IMR-90 (cell line): ENCODE data around the gene RNF14. TPM values are rescaled to one million over a fixed set of nuclear protein-coding genes. Genes with fewer than 3 reads are reported as not detected.

Experiments used
- ATAC-seq: fragments of 200-7000 bp; cut with Tn5 transposase; 2 replicates; pipeline ENCODE4 v1.9.1; 2020; ENCODE audit warnings: low read depth, mild to moderate bottlenecking, moderate library complexity
- BruUV-seq: library from RNA; stranded (reverse); fragments of 400-500 nt; replicated peaks from 2 replicates; lab custom pipeline; 2021; lab: Mats Ljungman, UMichigan
- CTCF ChIA-PET: fragments of 300-600 bp; formaldehyde crosslinking; extraction: SDS; loops from one replicate; lab custom pipeline; 2021; ENCODE audit warnings: antibody characterized with exemption; lab: Yijun Ruan, JAX
- POLR2A ChIA-PET: fragments of 300-600 bp; sonication (Branson Sonifier 250); formaldehyde crosslinking; loops from one replicate; lab custom pipeline; 2022; ENCODE audit warnings: antibody characterized with exemption; ENCODE audit not compliant: unreplicated experiment; lab: Charles Lee
- DNase-seq: peaks from one replicate; pipeline ENCODE4 v3.0.0; 2013
- H2AFZ ChIP-seq: replicated peaks from 2 replicates; pipeline ENCODE3; 2013; ENCODE audit warnings: low read length, mild to moderate bottlenecking; ENCODE audit not compliant: poor library complexity
- H2AK5ac ChIP-seq: 2 replicates; pipeline ENCODE4 v1.6.1; 2013; ENCODE audit warnings: low read depth, low read length, inconsistent platforms
- H2AK9ac ChIP-seq: replicated peaks from 2 replicates; pipeline ENCODE3; 2013; ENCODE audit warnings: mild to moderate bottlenecking, low read depth, low read length, moderate library complexity; ENCODE audit not compliant: poor library complexity
- H2BK120ac ChIP-seq: 2 replicates; pipeline ENCODE4 v1.6.1; 2013; ENCODE audit warnings: low read depth, low read length, inconsistent platforms
- H2BK15ac ChIP-seq: 3 replicates; pipeline ENCODE4 v1.6.1; 2013; ENCODE audit warnings: low read depth, low read length, inconsistent platforms
- H2BK20ac ChIP-seq: 2 replicates; pipeline ENCODE4 v1.6.1; 2013; ENCODE audit warnings: low read depth, mild to moderate bottlenecking, inconsistent platforms, low read length, moderate library complexity
- H2BK5ac ChIP-seq: 2 replicates; pipeline ENCODE4 v1.6.1; 2013; ENCODE audit warnings: mild to moderate bottlenecking, low read depth, low read length, inconsistent platforms; ENCODE audit not compliant: poor library complexity, severe bottlenecking
- H3K14ac ChIP-seq: replicated peaks from 2 replicates; pipeline ENCODE4 v1.6.1; 2013; ENCODE audit warnings: low read depth, low read length, inconsistent platforms
- H3K18ac ChIP-seq: 2 replicates; pipeline ENCODE4 v1.6.1; 2013; ENCODE audit warnings: low read depth, low read length, control low read depth
- H3K23ac ChIP-seq: 2 replicates; pipeline ENCODE4 v1.6.1; 2013; ENCODE audit warnings: low read depth, low read length, inconsistent platforms
- H3K27ac ChIP-seq: 2 replicates; pipeline ENCODE4 v1.5.1; 2013; ENCODE audit warnings: mild to moderate bottlenecking, control low read depth, low read length; ENCODE audit not compliant: insufficient read depth
- H3K27me3 ChIP-seq: 2 replicates; pipeline ENCODE4 v1.6.1; 2013; ENCODE audit warnings: low read length; ENCODE audit not compliant: control insufficient read depth, insufficient read depth
- H3K36me3 ChIP-seq: 2 replicates; pipeline ENCODE4 v1.6.1; 2013; ENCODE audit warnings: low read length, mixed read lengths; ENCODE audit not compliant: control insufficient read depth, insufficient read depth
- H3K4ac ChIP-seq: 2 replicates; pipeline ENCODE4 v1.6.1; 2013; ENCODE audit warnings: low read depth, low read length, inconsistent platforms
- H3K4me1 ChIP-seq: 2 replicates; pipeline ENCODE4 v1.6.1; 2013; ENCODE audit warnings: low read length, mixed read lengths; ENCODE audit not compliant: control insufficient read depth, insufficient read depth
- H3K4me2 ChIP-seq: 2 replicates; pipeline ENCODE4 v1.6.1; 2013; ENCODE audit warnings: low read depth, mild to moderate bottlenecking, control low read depth, low read length, moderate library complexity
- H3K4me3 ChIP-seq: 2 replicates; pipeline ENCODE4 v1.5.1; 2013; ENCODE audit warnings: low read depth, mild to moderate bottlenecking, control low read depth, low read length, moderate library complexity; ENCODE audit not compliant: insufficient read depth
- H3K56ac ChIP-seq: 2 replicates; pipeline ENCODE4 v1.6.1; 2013; ENCODE audit warnings: low read length, inconsistent platforms; ENCODE audit not compliant: insufficient read depth; ENCODE audit errors: extremely low read depth
- H3K79me1 ChIP-seq, 2 experiments: 2 replicates each; pipeline ENCODE4 v1.6.1; 2013; ENCODE audit warnings: low read length in 2 of 2, inconsistent platforms in 1 of 2, low read depth in 1 of 2
- H3K9ac ChIP-seq: 2 replicates; pipeline ENCODE4 v1.6.1; 2013; ENCODE audit warnings: low read depth, low read length, control low read depth
- H3K9me1 ChIP-seq: 2 replicates; pipeline ENCODE4 v1.6.1; 2013; ENCODE audit warnings: low read length, inconsistent platforms; ENCODE audit not compliant: insufficient read depth
- H3K9me3 ChIP-seq: 2 replicates; pipeline ENCODE4 v1.6.1; 2013; ENCODE audit warnings: low read length; ENCODE audit not compliant: control insufficient read depth, insufficient read depth
- H4K20me1 ChIP-seq: 2 replicates; pipeline ENCODE4 v1.6.1; 2013; ENCODE audit warnings: low read length, inconsistent platforms; ENCODE audit not compliant: insufficient read depth
- H4K5ac ChIP-seq: 2 replicates; pipeline ENCODE4 v1.6.1; 2013; ENCODE audit warnings: mild to moderate bottlenecking, low read depth, low read length, control low read depth
- H4K8ac ChIP-seq, 2 experiments: 2 replicates each; pipeline ENCODE4 v1.6.1; 2013; ENCODE audit warnings: low read depth in 2 of 2, low read length in 2 of 2, control low read depth in 1 of 2, inconsistent platforms in 1 of 2
- H4K91ac ChIP-seq: 2 replicates; pipeline ENCODE4 v1.6.1; 2013; ENCODE audit warnings: low read depth, low read length, inconsistent platforms; ENCODE audit not compliant: insufficient read depth
- BHLHE40 ChIP-seq: fragments of 150-350 bp; IDR thresholded peaks from 2 replicates; pipeline ENCODE4 v1.6.1; 2016; ENCODE audit warnings: mild to moderate bottlenecking, low read depth, low read length
- CEBPB ChIP-seq: IDR thresholded peaks from 2 replicates; pipeline ENCODE4 v1.6.1; 2012; ENCODE audit warnings: low read depth, low read length, improper control_type of control experiment
- CHD1 ChIP-seq: IDR thresholded peaks from 2 replicates; pipeline ENCODE4 v1.6.1; 2012; ENCODE audit warnings: low read depth, low read length, improper control_type of control experiment
- CTCF ChIP-seq: conservative IDR thresholded peaks from 2 replicates; pipeline ENCODE4 v1.5.1; 2012; ENCODE audit warnings: mild to moderate bottlenecking, low read depth, low read length, improper control_type of control experiment
- ELK1 ChIP-seq: fragments of 150-350 bp; IDR thresholded peaks from 2 replicates; pipeline ENCODE4 v1.6.1; 2016; ENCODE audit warnings: low read depth, mild to moderate bottlenecking, low read length, moderate library complexity, borderline replicate concordance
- FOS ChIP-seq: fragments of 150-350 bp; IDR thresholded peaks from 2 replicates; pipeline ENCODE4 v1.6.1; 2016; ENCODE audit warnings: low read depth, low read length
- MAZ ChIP-seq: IDR thresholded peaks from 2 replicates; pipeline ENCODE4 v1.6.1; 2012; ENCODE audit warnings: low read depth, mild to moderate bottlenecking, low read length, improper control_type of control experiment, moderate library complexity, borderline replicate concordance
- MXI1 ChIP-seq: IDR thresholded peaks from 2 replicates; pipeline ENCODE4 v1.6.1; 2012; ENCODE audit warnings: low read depth, mild to moderate bottlenecking, low read length, moderate library complexity, borderline replicate concordance
- NFE2L2 ChIP-seq: fragments of 150-350 bp; IDR thresholded peaks from 2 replicates; pipeline ENCODE4 v1.6.1; 2016; ENCODE audit warnings: low read depth, mild to moderate bottlenecking, low read length
- POLR2A ChIP-seq: IDR thresholded peaks from 2 replicates; pipeline ENCODE4 v1.6.1; 2012; ENCODE audit warnings: mild to moderate bottlenecking, low read depth, low read length
- RAD21 ChIP-seq: IDR thresholded peaks from 2 replicates; pipeline ENCODE4 v1.6.1; 2012; ENCODE audit warnings: low read length, improper control_type of control experiment
- RCOR1 ChIP-seq: IDR thresholded peaks from 2 replicates; pipeline ENCODE4 v1.6.1; 2012; ENCODE audit warnings: mild to moderate bottlenecking, low read length, improper control_type of control experiment; ENCODE audit not compliant: insufficient replicate concordance
- RFX5 ChIP-seq: IDR thresholded peaks from 2 replicates; pipeline ENCODE4 v1.8.0; 2012; ENCODE audit warnings: low read depth, mild to moderate bottlenecking, low read length, moderate library complexity
- USF2 ChIP-seq: fragments of 150-350 bp; IDR thresholded peaks from 2 replicates; pipeline ENCODE4 v1.6.1; 2017; ENCODE audit warnings: mild to moderate bottlenecking, antibody characterized with exemption, low read length, low read depth
- WGBS, 2 experiments: methylation state at CpG; one replicate each; pipeline versions ENCODE4 v1.1.5 to v1.1.7; 2013; ENCODE audit warnings: missing lambda C conversion rate in 2 of 2; ENCODE audit not compliant: insufficient read length in 1 of 2; ENCODE audit errors: extremely low coverage in 2 of 2; 5-methylcytosine and 5-hydroxymethylcytosine counted together
- dilution Hi-C: fragments of 300-500 bp; cut with HindIII; formaldehyde crosslinking; loops from one replicate; pipeline ENCODE4 v1.14.3; 2018; ENCODE audit warnings: low sequenced_read_pairs; ENCODE audit not compliant: unreplicated experiment
- in situ Hi-C: fragments of 300-500 bp; cut with MboI; formaldehyde crosslinking; loops from 3 replicates; pipeline ENCODE4 v1.14.3; 2019; ENCODE audit warnings: low sequenced_read_pairs, inconsistent platforms, mixed read lengths
- intact Hi-C: fragments of 100-400 bp; cut with micrococcal nuclease; formaldehyde crosslinking; loops from 2 replicates; pipeline ENCODE4 v1.10.0; 2022
- polyA plus RNA-seq, 3 experiments: library from polyadenylated mRNA; depleted of rRNA; stranded (reverse); fragments of >200 nt; gene quantifications; 2 replicates each; pipeline ENCODE4 v1.2.3, GENCODE V29; 2012; ENCODE audit warnings: low replicate concordance in 1 of 3
- total RNA-seq: library from RNA; depleted of rRNA; stranded (reverse); fragments of >200 nt; gene quantifications from 2 replicates; pipeline ENCODE4 v1.2.3, GENCODE V29; 2012

RNF14 gene
- total and polyA plus RNA-seq, 2 of the 4 experiments (the other 2 are of a cell fraction), result 36.1 to 106 TPM

DNA sequence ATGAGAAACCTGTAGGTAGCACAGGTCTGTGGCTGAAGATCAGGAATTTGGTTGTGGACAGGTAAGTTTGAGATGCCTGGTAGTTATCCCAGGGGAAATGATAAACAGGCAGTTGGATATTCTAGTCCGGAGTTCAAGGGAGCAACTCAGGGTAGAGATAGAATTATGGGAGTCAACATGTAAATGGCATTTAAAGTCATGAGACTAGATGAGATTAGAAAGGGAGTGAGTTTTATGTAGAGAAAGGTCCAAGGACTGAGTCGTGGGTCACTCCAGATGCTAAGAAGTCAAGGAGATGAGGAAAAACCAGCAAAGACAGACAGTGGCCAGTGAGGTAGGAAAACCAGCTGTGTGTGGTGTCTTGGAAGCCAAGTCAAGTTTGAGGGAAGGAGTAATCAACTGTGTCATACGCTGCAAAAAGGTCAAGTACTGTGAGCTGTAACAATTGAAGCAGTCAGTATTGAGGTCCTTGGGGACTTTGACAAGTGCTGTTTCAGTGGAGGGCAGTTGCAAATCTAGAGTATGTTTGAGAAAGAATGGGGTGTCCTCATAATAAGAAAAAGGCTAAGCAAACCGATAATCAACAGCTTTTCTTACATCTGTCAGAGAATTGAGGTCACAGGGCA lies 25.7 kb downstream of the RNF14 start:
- no peak overlapping the region for H3K14ac ChIP-seq
- H3K4me3 ChIP-seq, result no peak overlapping the region
- H3K4me1 ChIP-seq, result no peaks in the 10 kb centered on the region
- intact Hi-C loops, result no loop called here
- no peak overlapping the region for H4K91ac ChIP-seq
- H3K4me2 ChIP-seq, result no peak overlapping the region
- H3K56ac ChIP-seq, result no peak overlapping the region
- DNase-seq (no peak), ATAC-seq (no peak)
- H3K18ac ChIP-seq, result no peak overlapping the region
- H4K20me1 ChIP-seq, result 0 out of 2 replicates have a peak, but pooled peaks cover 3% of the 10 kb centered on the region
- no peak overlapping the region for H2BK120ac ChIP-seq
- in situ Hi-C loops, result loop anchor here (5.0 to 10.0 kb wide), 2 partner anchors 143 to 560 kb away; no protein-coding TSS in a partner anchor
- no peak overlapping the region for H2AK9ac ChIP-seq
- no peaks in the 10 kb centered on the region for H3K27me3 ChIP-seq
- no peak overlapping the region for H3K4ac ChIP-seq
- no peak overlapping the region for H2AFZ ChIP-seq
- no peak overlapping the region for H2BK20ac ChIP-seq
- CTCF ChIA-PET, result interaction anchor here (0.6 kb wide), 1 partner anchor 150 kb away, joined by 3 read pairs; no protein-coding TSS in a partner anchor
- H2BK15ac ChIP-seq, result no peak overlapping the region
- 88% methylated on average over 3 of the region's 4 CpGs; no CpG with 5 or more reads in 1 of the 2 experiments for WGBS, 2 experiments
- TF ChIP-seq RAD21, result no peak
- no peak for TF ChIP-seq NFE2L2
- TF ChIP-seq CEBPB, result no peak
- no peak for TF ChIP-seq RFX5
- TF ChIP-seq RCOR1, result no peak
- no peak for TF ChIP-seq MXI1
- no peak for TF ChIP-seq MAZ
- TF ChIP-seq ELK1, result no peak
- no peak for TF ChIP-seq CHD1
- no peak for TF ChIP-seq USF2
- TF ChIP-seq POLR2A, result no peak
- no peak for TF ChIP-seq CTCF
- no peak for TF ChIP-seq FOS
- TF ChIP-seq BHLHE40, result no peak
- no peak overlapping the region for H2BK5ac ChIP-seq
- POLR2A ChIA-PET, result no interaction called here
- H3K36me3 ChIP-seq, result peaks cover 17% of the 10 kb centered on the region
- BruUV-seq, result no TSS peak
- no peak overlapping the region for H3K9ac ChIP-seq
- H4K5ac ChIP-seq, result no peak overlapping the region
- no peaks in the 10 kb centered on the region for H3K9me3 ChIP-seq
- H3K23ac ChIP-seq, result no peak overlapping the region
- no peak overlapping the region for H2AK5ac ChIP-seq
- peaks cover 7 to 15% of the 10 kb centered on the region in 2 experiments; a peak in 3 of 4 replicates for H3K79me1 ChIP-seq
- H3K27ac ChIP-seq, result no peak overlapping the region
- peaks cover 2% of the 10 kb centered on the region; the same call in 1 of the 2 replicates for H3K9me1 ChIP-seq
- no peak overlapping the region for H4K8ac ChIP-seq
- dilution Hi-C loops, result loop anchor here (25.0 kb wide), 1 partner anchor 143 kb away; no protein-coding TSS in a partner anchor
